ENCODE measurements around the gene KCNH1. TPM values are rescaled to one million over a fixed set of nuclear protein-coding genes. Genes with fewer than 3 reads are reported as not detected.

Gene KCNH1
- total and polyA plus RNA-seq, 4 donors: 0.02 to 0.31 TPM; not detected in 2

- Histone ChIP-seq H3K9me3 (ENCODE audit: control insufficient read depth in 4 of 4, insufficient read depth in 3 of 4, low read length in 3 of 4) (peaks cover 0 to 3% (median 0%) of the 10 kb centered on the region in 4 donors), H3K4me3 (no peak overlapping the region), H3K27me3 (ENCODE audit: control insufficient read depth in 3 of 3, insufficient read depth in 3 of 3, low read length in 2 of 3) (no peaks in the 10 kb centered on the region), H3K27ac (ENCODE audit: low read depth in 1 of 2, low read length in 1 of 2) (no peak overlapping the region), H3K9ac (ENCODE audit: insufficient read depth in 1 of 2, low read length in 2 of 2) (no peak overlapping the region), H3K4me1 (ENCODE audit: control insufficient read depth in 5 of 5, insufficient read depth in 5 of 5, low read length in 5 of 5) (no peaks in the 10 kb centered on the region), H3K36me3 (ENCODE audit: control insufficient read depth in 4 of 4, insufficient read depth in 4 of 4, low read length in 4 of 4) (no peaks in the 10 kb centered on the region)
- no peak for DNase-seq
- ATAC-seq (ENCODE audit: insufficient read depth, low FRiP score): no peak
- no peak for TF ChIP-seq CTCF (IDR thresholded peaks at IDR 0.05; ENCODE audit: control extremely low read depth, extremely low read depth)
These were observed 213.7 kb downstream of the KCNH1 start for GRCh38 chr1:210920258-210920657.

DNA sequence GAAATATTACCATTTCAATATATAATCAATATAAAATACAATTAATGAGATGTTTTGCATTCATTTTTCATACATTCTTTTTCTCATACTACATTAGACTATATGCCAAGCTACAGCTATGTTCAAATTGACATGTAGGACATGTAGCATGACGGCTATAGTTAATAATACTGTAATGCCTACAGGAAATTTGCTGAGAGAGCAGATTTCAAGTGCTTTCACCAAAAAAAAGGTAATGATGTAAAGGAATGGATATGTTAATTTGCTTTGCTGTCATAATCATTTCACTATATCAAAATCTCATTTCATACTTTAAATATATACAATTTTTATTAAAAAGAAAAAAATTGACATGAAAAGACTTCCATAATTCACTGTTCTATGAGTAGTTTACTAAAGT lies 215.1 kb downstream of the KCNH1 start:
- DNase-seq (no peak), ATAC-seq (ENCODE audit: insufficient read depth, low FRiP score) (no peak)
- H3K27ac ChIP-seq (ENCODE audit: low read depth in 1 of 2, low read length in 1 of 2): no peak overlapping the region
- H3K4me3 ChIP-seq: no peak overlapping the region
- H3K4me1 ChIP-seq (ENCODE audit: control insufficient read depth in 5 of 5, insufficient read depth in 5 of 5, low read length in 5 of 5): no peaks in the 10 kb centered on the region
- no peak overlapping the region for H3K9ac ChIP-seq (ENCODE audit: insufficient read depth in 1 of 2, low read length in 2 of 2)
- 40 to 98% methylated on average over 1 of the region's 1 CpG for WGBS, 2 donors
- H3K36me3 ChIP-seq (ENCODE audit: control insufficient read depth in 4 of 4, insufficient read depth in 4 of 4, low read length in 4 of 4): no peaks in the 10 kb centered on the region
- H3K27me3 ChIP-seq (ENCODE audit: control insufficient read depth in 3 of 3, insufficient read depth in 3 of 3, low read length in 2 of 3): no peaks in the 10 kb centered on the region
- H3K9me3 ChIP-seq (ENCODE audit: control insufficient read depth in 4 of 4, insufficient read depth in 3 of 4, low read length in 3 of 4): no peaks in the 10 kb centered on the region
- no peak for TF ChIP-seq CTCF (IDR thresholded peaks at IDR 0.05; ENCODE audit: control extremely low read depth, extremely low read depth)

DNA sequence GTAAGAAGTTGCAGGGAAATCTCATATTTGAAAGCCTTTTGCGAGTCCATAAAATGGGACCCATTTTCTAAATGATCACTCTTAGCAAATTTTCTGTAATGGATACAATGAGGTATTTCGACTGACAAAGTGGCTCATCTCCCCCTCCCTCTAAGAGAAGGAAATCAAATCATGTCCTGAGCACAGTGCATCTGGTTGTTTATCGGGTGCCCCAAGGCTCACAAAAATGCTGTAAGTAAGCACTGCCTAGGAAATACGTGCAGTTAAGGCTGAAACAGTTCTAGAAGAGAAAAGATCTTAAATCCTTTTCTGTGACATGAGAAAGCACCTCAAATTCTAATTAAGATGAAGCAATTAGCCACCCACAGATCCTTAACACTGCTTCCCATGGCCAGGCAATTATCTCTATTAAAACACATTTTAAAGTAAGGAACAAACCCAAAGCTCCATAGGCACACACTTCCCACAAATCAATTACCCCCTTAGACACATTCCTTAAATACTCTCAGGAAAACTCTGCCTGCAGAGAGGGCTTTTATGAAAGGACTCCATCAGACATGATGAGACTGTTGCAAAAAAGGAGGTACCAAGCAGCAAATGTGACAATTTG lies 216.3 kb downstream of the KCNH1 start:
- H3K4me3 ChIP-seq: no peak overlapping the region
- no peak for DNase-seq
- no peaks in the 10 kb centered on the region for H3K36me3 ChIP-seq (ENCODE audit: control insufficient read depth in 4 of 4, insufficient read depth in 4 of 4, low read length in 4 of 4)
- H3K27ac ChIP-seq (ENCODE audit: low read depth in 1 of 2, low read length in 1 of 2): no peak overlapping the region
- no peak for ATAC-seq (ENCODE audit: insufficient read depth, low FRiP score)
- H3K9me3 ChIP-seq (ENCODE audit: control insufficient read depth in 4 of 4, insufficient read depth in 3 of 4, low read length in 3 of 4): no peaks in the 10 kb centered on the region
- no peak overlapping the region for H3K9ac ChIP-seq (ENCODE audit: insufficient read depth in 1 of 2, low read length in 2 of 2)
- no peaks in the 10 kb centered on the region for H3K27me3 ChIP-seq (ENCODE audit: control insufficient read depth in 3 of 3, insufficient read depth in 3 of 3, low read length in 2 of 3)
- no peaks in the 10 kb centered on the region for H3K4me1 ChIP-seq (ENCODE audit: control insufficient read depth in 5 of 5, insufficient read depth in 5 of 5, low read length in 5 of 5)
- no peak for TF ChIP-seq CTCF (IDR thresholded peaks at IDR 0.05; ENCODE audit: control extremely low read depth, extremely low read depth)
- 72 to 77% methylated on average over 4 of the region's 4 CpGs for WGBS, 2 donors

- Histone ChIP-seq H3K9me3 (ENCODE audit: control insufficient read depth in 4 of 4, insufficient read depth in 3 of 4, low read length in 3 of 4) (no peaks in the 10 kb centered on the region), H3K27me3 (ENCODE audit: control insufficient read depth in 3 of 3, insufficient read depth in 3 of 3, low read length in 2 of 3) (no peaks in the 10 kb centered on the region), H3K27ac (ENCODE audit: low read depth in 1 of 2, low read length in 1 of 2) (no peak overlapping the region), H3K9ac (ENCODE audit: insufficient read depth in 1 of 2, low read length in 2 of 2) (no peak overlapping the region), H3K4me1 (ENCODE audit: control insufficient read depth in 5 of 5, insufficient read depth in 5 of 5, low read length in 5 of 5) (no peaks in the 10 kb centered on the region), H3K36me3 (ENCODE audit: control insufficient read depth in 4 of 4, insufficient read depth in 4 of 4, low read length in 4 of 4) (no peaks in the 10 kb centered on the region), H3K4me3 (no peak overlapping the region)
- no peak for DNase-seq
- TF ChIP-seq CTCF (IDR thresholded peaks at IDR 0.05; ENCODE audit: control extremely low read depth, extremely low read depth): no peak
- ATAC-seq (ENCODE audit: insufficient read depth, low FRiP score): no peak
- WGBS, 2 donors: 67 to 78% methylated on average over 4 of the region's 4 CpGs
These were observed 217.4 kb downstream of the KCNH1 start for GRCh38 chr1:210916548-210916947.

All from lung (tissue), 12 donors.